Suprapubic skin (tissue), 4 donors: ENCODE measurements around the gene PCDH15.

Experiments
- POLR2A ChIP-seq, 2 donors: fragments of 450-650 bp; IDR thresholded peaks; one replicate each; pipeline ENCODE4 v1.6.1; 2017; ENCODE audit warnings: antibody characterized with exemption in 2 of 2, mild to moderate bottlenecking in 2 of 2, moderate library complexity in 2 of 2
- POLR2AphosphoS5 ChIP-seq, 3 donors: sonication (generic); formaldehyde crosslinking; IDR thresholded peaks; one replicate each; pipeline ENCODE4 v1.6.1; 2017; ENCODE audit warnings: antibody characterized with exemption in 3 of 3
- TF ChIP-seq, protein P1 (sequence below), 2 donors: fragments of 200-600 bp in 1 of 2; fragments of 450-650 bp in 1 of 2; sonication (generic) in 1 of 2; IDR thresholded peaks; one replicate each; pipeline ENCODE4 v1.5.1; 2016 to 2019; ENCODE audit warnings: antibody characterized with exemption in 2 of 2, mild to moderate bottlenecking in 1 of 2, moderate library complexity in 1 of 2

- TF ChIP-seq, protein P1, sequence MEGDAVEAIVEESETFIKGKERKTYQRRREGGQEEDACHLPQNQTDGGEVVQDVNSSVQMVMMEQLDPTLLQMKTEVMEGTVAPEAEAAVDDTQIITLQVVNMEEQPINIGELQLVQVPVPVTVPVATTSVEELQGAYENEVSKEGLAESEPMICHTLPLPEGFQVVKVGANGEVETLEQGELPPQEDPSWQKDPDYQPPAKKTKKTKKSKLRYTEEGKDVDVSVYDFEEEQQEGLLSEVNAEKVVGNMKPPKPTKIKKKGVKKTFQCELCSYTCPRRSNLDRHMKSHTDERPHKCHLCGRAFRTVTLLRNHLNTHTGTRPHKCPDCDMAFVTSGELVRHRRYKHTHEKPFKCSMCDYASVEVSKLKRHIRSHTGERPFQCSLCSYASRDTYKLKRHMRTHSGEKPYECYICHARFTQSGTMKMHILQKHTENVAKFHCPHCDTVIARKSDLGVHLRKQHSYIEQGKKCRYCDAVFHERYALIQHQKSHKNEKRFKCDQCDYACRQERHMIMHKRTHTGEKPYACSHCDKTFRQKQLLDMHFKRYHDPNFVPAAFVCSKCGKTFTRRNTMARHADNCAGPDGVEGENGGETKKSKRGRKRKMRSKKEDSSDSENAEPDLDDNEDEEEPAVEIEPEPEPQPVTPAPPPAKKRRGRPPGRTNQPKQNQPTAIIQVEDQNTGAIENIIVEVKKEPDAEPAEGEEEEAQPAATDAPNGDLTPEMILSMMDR (IDR thresholded peaks at IDR 0.05), result no peak
- TF ChIP-seq POLR2AphosphoS5 (IDR thresholded peaks at IDR 0.05), result no peak
- TF ChIP-seq POLR2A (IDR thresholded peaks at IDR 0.05), result no peak
These were observed 740.5 kb downstream of the PCDH15 start for GRCh38 chr10:54060572-54060971.
